A549 (cell line): ENCODE data around the gene WRAP53. TPM values are rescaled to one million over a fixed set of nuclear protein-coding genes. Genes with fewer than 3 reads are reported as not detected.
A peak's percentile ranks its signal among the peaks of the same experiment; 100 is the strongest.

Experiments used
- ATAC-seq, 2 experiments: fragments of 200-7000 bp in 1 of 2; fragments of >200 bp in 1 of 2; cut with Nextera tagmentation in 1 of 2; cut with Tn5 transposase in 1 of 2; 3 replicates each; pipeline versions ENCODE4 v1.8.0 to v1.9.1; 2018 to 2020; ENCODE audit warnings: mild to moderate bottlenecking in 1 of 2, moderate library complexity in 1 of 2
- CTCF ChIA-PET: fragments of 300-600 bp; sonication (Branson Sonifier 250); formaldehyde crosslinking; extraction: SDS; loops from one replicate; lab custom pipeline; 2021; ENCODE audit warnings: antibody characterized with exemption, inconsistent platforms; lab: Yijun Ruan, JAX
- POLR2A ChIA-PET: fragments of 350-600 bp; formaldehyde crosslinking; extraction: SDS; loops from one replicate; lab custom pipeline; 2021; ENCODE audit warnings: antibody characterized with exemption, inconsistent platforms; lab: Yijun Ruan, JAX
- DNase-seq, 2 experiments: peaks; one replicate each; pipeline versions ENCODE4 v3.0.0 to v3.0.0-alpha.2; 2011 to 2016; ENCODE audit warnings: low read depth in 1 of 2, low spot score in 1 of 2
- FAIRE-seq: peaks from 2 replicates; lab custom pipeline; 2011; peaks lifted over from hg19 to GRCh38; lab: Jason Lieb, UNC
- H3K27ac ChIP-seq, 2 experiments: fragments of >200 bp; sonication (Bioruptor Twin); formaldehyde crosslinking; 3 replicates each; pipeline ENCODE4 v1.5.1; 2016 to 2017
- H3K4me1 ChIP-seq: fragments of >200 bp; sonication (Bioruptor Twin); formaldehyde crosslinking; 3 replicates; pipeline ENCODE4 v1.6.1; 2016
- H3K4me2 ChIP-seq: fragments of >200 bp; sonication (Bioruptor Twin); formaldehyde crosslinking; 3 replicates; pipeline ENCODE4 v1.6.1; 2016
- H3K4me3 ChIP-seq: fragments of >200 bp; sonication (Bioruptor Twin); formaldehyde crosslinking; 3 replicates; pipeline ENCODE4 v1.5.1; 2016
- H3K9me3 ChIP-seq: fragments of >200 bp; sonication (Bioruptor Twin); formaldehyde crosslinking; 3 replicates; pipeline ENCODE4 v1.6.1; 2016
- CTCF ChIP-seq: fragments of >200 bp; sonication (Bioruptor Twin); formaldehyde crosslinking; IDR thresholded peaks from 3 replicates; pipeline ENCODE4 v1.5.1; 2016
- E2F6 ChIP-seq: IDR thresholded peaks from 2 replicates; pipeline ENCODE4 v1.6.1; 2012; ENCODE audit warnings: low read depth, borderline replicate concordance
- EHMT2 ChIP-seq: fragments of 200-600 bp; sonication (generic); IDR thresholded peaks from 2 replicates; pipeline ENCODE4 v1.6.1; 2016; ENCODE audit warnings: antibody characterized with exemption, low read depth, mild to moderate bottlenecking, moderate library complexity
- EP300 ChIP-seq, 2 experiments: fragments of >200 bp; sonication (Bioruptor Twin); formaldehyde crosslinking; IDR thresholded peaks; 2 replicates in 1 of 2; 3 replicates in 1 of 2; pipeline ENCODE4 v1.6.1; 2016 to 2017
- FOSL2 ChIP-seq, 2 experiments: fragments of 450-650 bp in 1 of 2; fragments of >200 bp in 1 of 2; sonication (Bioruptor Twin) in 1 of 2; formaldehyde crosslinking; IDR thresholded peaks; 2 replicates each; pipeline versions ENCODE4 v1.5.0 to v1.6.1; 2016 to 2020; ENCODE audit warnings: mild to moderate bottlenecking in 1 of 2, moderate library complexity in 1 of 2
- KDM5A ChIP-seq: fragments of 200-600 bp; sonication (generic); IDR thresholded peaks from 2 replicates; pipeline ENCODE4 v1.6.1; 2016; ENCODE audit warnings: antibody characterized with exemption, mild to moderate bottlenecking
- MAFK ChIP-seq: fragments of 450-650 bp; IDR thresholded peaks from 2 replicates; pipeline ENCODE4 v1.6.1; 2014; ENCODE audit not compliant: partially characterized antibody
- MYC ChIP-seq: IDR thresholded peaks from 2 replicates; pipeline ENCODE4 v1.6.1; 2012; ENCODE audit warnings: mild to moderate bottlenecking, inconsistent platforms, low read length, improper control_type of control experiment, borderline replicate concordance
- NFE2L2 ChIP-seq: fragments of 150-350 bp; conservative IDR thresholded peaks from 2 replicates; pipeline ENCODE4 v1.6.1; 2014; ENCODE audit warnings: low read length
- NPAS2 ChIP-seq: fragments of 250-450 bp; sonication (Bioruptor Pico); IDR thresholded peaks from 2 replicates; pipeline ENCODE4 v1.8.0; 2022; ENCODE audit warnings: mild to moderate bottlenecking, moderate library complexity, borderline replicate concordance
- RCOR1 ChIP-seq: fragments of 150-350 bp; IDR thresholded peaks from 2 replicates; pipeline ENCODE4 v1.6.1; 2014; ENCODE audit warnings: antibody characterized with exemption, low read length, low read depth
- RNF2 ChIP-seq: fragments of 200-600 bp; sonication (generic); IDR thresholded peaks from 2 replicates; pipeline ENCODE4 v1.6.1; 2016; ENCODE audit warnings: low read depth, mild to moderate bottlenecking, antibody characterized with exemption, moderate library complexity, borderline replicate concordance
- TFCP2L1 ChIP-seq: fragments of 250-450 bp; sonication (Bioruptor Pico); IDR thresholded peaks from 2 replicates; pipeline ENCODE4 v1.5.0; 2021; ENCODE audit warnings: mild to moderate bottlenecking
- ZFP36 ChIP-seq: fragments of 450-650 bp; IDR thresholded peaks from 2 replicates; pipeline ENCODE4 v1.6.1; 2014; ENCODE audit warnings: borderline replicate concordance; ENCODE audit not compliant: partially characterized antibody
- WGBS: methylation state at CpG from one replicate; pipeline ENCODE4 v1.1.6; 2017; ENCODE audit errors: missing lambda C conversion rate; 5-methylcytosine and 5-hydroxymethylcytosine counted together
- polyA plus RNA-seq, 4 experiments: library from polyadenylated mRNA; depleted of rRNA in 3 of 4; stranded (reverse); fragments of >200 nt; fragmentation: RNase III in 1 of 4; extraction: RNeasy Plus Mini Kit Qiagen cat#74134 plus additional on column Dnase treatment in 1 of 4; gene quantifications; 2 replicates in 3 of 4; 3 replicates in 1 of 4; pipeline ENCODE4 v1.2.3, GENCODE V29; 2011 to 2017
- TF ChIP-seq, protein P1 (sequence below): fragments of 450-650 bp; IDR thresholded peaks from 2 replicates; pipeline ENCODE4 v1.6.1; 2014; ENCODE audit warnings: antibody characterized with exemption
- TF ChIP-seq, protein P2 (sequence below): fragments of 250-450 bp; sonication (Bioruptor Pico); IDR thresholded peaks from 2 replicates; pipeline ENCODE4 v1.5.0; 2021; ENCODE audit warnings: mild to moderate bottlenecking, moderate library complexity, borderline replicate concordance

WRAP53 gene
- polyA plus RNA-seq, 2 of the 4 experiments (the other 2 are of a cell fraction): 15.9 to 34.0 TPM

GRCh38 chr17:7714721-7715594 is 26.7 kb downstream of the WRAP53 start:
- TF ChIP-seq FOSL2 (IDR thresholded peaks at IDR 0.05): no peak
- TF ChIP-seq FOSL2 (CRISPR knock-in tag; IDR thresholded peaks at IDR 0.05): no peak
- no peak for TF ChIP-seq ZFP36
- TF ChIP-seq MAFK: no peak
- no peak for TF ChIP-seq KDM5A
- TF ChIP-seq CTCF: no peak
- TF ChIP-seq, all 56 proteins: peak for 0
- FAIRE-seq (no peak), ATAC-seq (no peak), DNase-seq (no peak)
- Histone ChIP-seq H3K9me3 (no peaks in the 10 kb centered on the region), H3K4me3 (no peak overlapping the region), H3K4me1 (peaks cover 16% of the 10 kb centered on the region), H3K4me2 (no peak overlapping the region), H3K27ac (no peak overlapping the region)
- 76% methylated on average over 10 of the region's 10 CpGs for WGBS
- ChIA-PET CTCF (interaction anchor here (1.1 to 5.0 kb wide), 11 partner anchors 10 to 276 kb away, joined by 3 to 65 read pairs (median 12); partner anchors contain the start of genes EFNB3, TP53 and WRAP53), POLR2A (interaction anchor here (0.6 to 2.7 kb wide), 3 partner anchors 9 to 27 kb away, joined by 3 to 15 read pairs (median 10); partner anchors contain the start of genes EFNB3, TP53 and WRAP53)

- Histone ChIP-seq H3K9me3 (no peaks in the 10 kb centered on the region), H3K4me1 (peaks cover 21% of the 10 kb centered on the region), H3K27ac (peak overlapping the region; percentile 79 to 89), H3K4me2 (peak overlapping the region; percentile 82), H3K4me3 (peak overlapping the region; percentile 52)
- DNase-seq (no peak), FAIRE-seq (no peak), ATAC-seq (no peak)
- POLR2A ChIA-PET: interaction anchor here (1.1 to 2.7 kb wide), 4 partner anchors 10 to 132 kb away, joined by 6 to 18 read pairs (median 14); partner anchors contain the start of genes EFNB3 and TP53
- CTCF ChIA-PET: interaction anchor here (0.7 to 5.0 kb wide), 41 partner anchors 8 to 400 kb away, joined by 3 to 65 read pairs (median 5); partner anchors contain the start of genes CD68, EFNB3, FXR2 and MPDU1
- TF ChIP-seq, protein P1, sequence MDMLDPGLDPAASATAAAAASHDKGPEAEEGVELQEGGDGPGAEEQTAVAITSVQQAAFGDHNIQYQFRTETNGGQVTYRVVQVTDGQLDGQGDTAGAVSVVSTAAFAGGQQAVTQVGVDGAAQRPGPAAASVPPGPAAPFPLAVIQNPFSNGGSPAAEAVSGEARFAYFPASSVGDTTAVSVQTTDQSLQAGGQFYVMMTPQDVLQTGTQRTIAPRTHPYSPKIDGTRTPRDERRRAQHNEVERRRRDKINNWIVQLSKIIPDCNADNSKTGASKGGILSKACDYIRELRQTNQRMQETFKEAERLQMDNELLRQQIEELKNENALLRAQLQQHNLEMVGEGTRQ: no peak
- TF ChIP-seq RCOR1 (no peak), MYC (no peak), E2F6 (no peak), NFE2L2 (no peak), NPAS2 (CRISPR knock-in tag) (no peak), CTCF (no peak), EP300 (IDR thresholded peaks at IDR 0.05) (no peak), TFCP2L1 (no peak), RNF2 (no peak), EHMT2 (no peak), MAFK (no peak)
- TF ChIP-seq, protein P2, sequence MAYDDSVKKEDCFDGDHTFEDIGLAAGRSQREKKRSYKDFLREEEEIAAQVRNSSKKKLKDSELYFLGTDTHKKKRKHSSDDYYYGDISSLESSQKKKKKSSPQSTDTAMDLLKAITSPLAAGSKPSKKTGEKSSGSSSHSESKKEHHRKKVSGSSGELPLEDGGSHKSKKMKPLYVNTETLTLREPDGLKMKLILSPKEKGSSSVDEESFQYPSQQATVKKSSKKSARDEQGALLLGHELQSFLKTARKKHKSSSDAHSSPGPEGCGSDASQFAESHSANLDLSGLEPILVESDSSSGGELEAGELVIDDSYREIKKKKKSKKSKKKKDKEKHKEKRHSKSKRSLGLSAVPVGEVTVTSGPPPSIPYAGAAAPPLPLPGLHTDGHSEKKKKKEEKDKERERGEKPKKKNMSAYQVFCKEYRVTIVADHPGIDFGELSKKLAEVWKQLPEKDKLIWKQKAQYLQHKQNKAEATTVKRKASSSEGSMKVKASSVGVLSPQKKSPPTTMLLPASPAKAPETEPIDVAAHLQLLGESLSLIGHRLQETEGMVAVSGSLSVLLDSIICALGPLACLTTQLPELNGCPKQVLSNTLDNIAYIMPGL (CRISPR knock-in tag): no peak
- 47% methylated on average over 19 of the region's 20 CpGs for WGBS
These were observed 27.9 kb downstream of the WRAP53 start for GRCh38 chr17:7715936-7716886.
